ENCODE results near the gene APIP.

GRCh38 chr11:34926831-34927132 is 10.6 kb upstream of the APIP start:
- TF ChIP-seq L3MBTL2 (conservative IDR thresholded peaks at IDR 0.05) (no peak), CTBP1 (IDR thresholded peaks at IDR 0.05; ENCODE audit: borderline replicate concordance) (no peak), FOXA1 (IDR thresholded peaks at IDR 0.05) (no peak), SP1 (IDR thresholded peaks at IDR 0.05) (no peak), SUZ12 (IDR thresholded peaks at IDR 0.05) (no peak), NFRKB (IDR thresholded peaks at IDR 0.05) (no peak), ELF4 (IDR thresholded peaks at IDR 0.05) (no peak), ARNT (IDR thresholded peaks at IDR 0.05) (no peak), FOXM1 (IDR thresholded peaks at IDR 0.05; ENCODE audit: borderline replicate concordance) (no peak), TARDBP (IDR thresholded peaks at IDR 0.05) (no peak), ZNF384 (IDR thresholded peaks at IDR 0.05) (no peak), HDGF (IDR thresholded peaks at IDR 0.05; ENCODE audit: borderline replicate concordance) (no peak), BHLHE40 (IDR thresholded peaks at IDR 0.05; ENCODE audit: borderline replicate concordance) (no peak), PKNOX1 (IDR thresholded peaks at IDR 0.05) (no peak)

Measured in HEK293T (cell line).